HepG2 (cell line): Measurements from ENCODE around the gene EGFR. TPM values are rescaled to one million over a fixed set of nuclear protein-coding genes. Genes with fewer than 3 reads are reported as not detected.
A peak's percentile ranks its signal among the peaks of the same experiment; 100 is the strongest.

Experiments used
- ARNT ChIP-seq: fragments of 450-650 bp; IDR thresholded peaks from 2 replicates; pipeline ENCODE4 v1.6.1; 2017
- ETS1 ChIP-seq: sonication (generic); formaldehyde crosslinking; IDR thresholded peaks from 2 replicates; pipeline ENCODE4 v1.4.0; 2020; ENCODE audit warnings: missing genetic modification reagents
- FOXC1 ChIP-seq: sonication (generic); formaldehyde crosslinking; IDR thresholded peaks from 2 replicates; pipeline ENCODE4 v1.8.0; 2022; ENCODE audit warnings: mild to moderate bottlenecking, missing genetic modification reagents, borderline replicate concordance
- FUBP1 ChIP-seq: sonication (generic); formaldehyde crosslinking; IDR thresholded peaks from 2 replicates; pipeline ENCODE4 v1.5.1; 2020; ENCODE audit warnings: missing genetic modification reagents, mild to moderate bottlenecking, borderline replicate concordance
- GZF1 ChIP-seq: sonication (generic); formaldehyde crosslinking; IDR thresholded peaks from 2 replicates; pipeline ENCODE4 v1.5.1; 2020; ENCODE audit warnings: mild to moderate bottlenecking, missing genetic modification reagents
- JDP2 ChIP-seq: sonication (generic); formaldehyde crosslinking; IDR thresholded peaks from 2 replicates; pipeline ENCODE4 v1.8.1; 2022; ENCODE audit warnings: missing genetic modification reagents, borderline replicate concordance
- KDM1A ChIP-seq: IDR thresholded peaks from 2 replicates; pipeline ENCODE4 v1.6.1; 2016; ENCODE audit warnings: missing compliant biosample characterization
- KLF16 ChIP-seq, 2 experiments: sonication (generic) in 1 of 2; formaldehyde crosslinking in 1 of 2; IDR thresholded peaks; 2 replicates each; pipeline versions ENCODE4 v1.6.1 to v1.8.0; 2016 to 2023; ENCODE audit warnings: missing genetic modification reagents in 2 of 2, missing compliant biosample characterization in 1 of 2
- KMT2A ChIP-seq: sonication (generic); formaldehyde crosslinking; IDR thresholded peaks from 2 replicates; pipeline ENCODE4 v1.4.0; 2020; ENCODE audit warnings: missing genetic modification reagents
- LRRFIP1 ChIP-seq: sonication (generic); formaldehyde crosslinking; conservative IDR thresholded peaks from 2 replicates; pipeline ENCODE4 v1.4.0; 2020; ENCODE audit warnings: missing genetic modification reagents
- MXD3 ChIP-seq: IDR thresholded peaks from 2 replicates; pipeline ENCODE4 v1.6.1; 2016; ENCODE audit warnings: mild to moderate bottlenecking, missing biosample characterization, missing genetic modification reagents
- NFAT5 ChIP-seq: sonication (generic); formaldehyde crosslinking; IDR thresholded peaks from 2 replicates; pipeline ENCODE4 v1.4.0; 2020; ENCODE audit warnings: missing genetic modification reagents
- PPARG ChIP-seq: conservative IDR thresholded peaks from 2 replicates; pipeline ENCODE4 v1.6.1; 2016; ENCODE audit warnings: missing biosample characterization, missing genetic modification reagents
- ZNF292 ChIP-seq: sonication (generic); formaldehyde crosslinking; IDR thresholded peaks from 2 replicates; pipeline ENCODE4 v1.8.1; 2022; ENCODE audit warnings: mild to moderate bottlenecking, low read depth, missing genetic modification reagents, borderline replicate concordance
- ZNF781 ChIP-seq: sonication (generic); formaldehyde crosslinking; IDR thresholded peaks from 2 replicates; pipeline ENCODE4 v1.5.1; 2020; ENCODE audit warnings: borderline replicate concordance, mild to moderate bottlenecking, missing genetic modification reagents; ENCODE audit errors: not compliant biosample characterization
- polyA plus RNA-seq, 8 experiments: library from polyadenylated mRNA; depleted of rRNA in 3 of 8; stranded (reverse) in 7 of 8; unstranded in 1 of 8; fragments of >200 nt; fragmentation: Illumina TruSeq in 4 of 8; extraction: Trizol in 4 of 8; gene quantifications; 2 replicates each; pipeline versions ENCODE4 v1.2.1 to v1.2.3, GENCODE V29; 2011 to 2016; ENCODE audit warnings: low read depth in 4 of 8, missing spikeins in 1 of 8, mixed read lengths in 1 of 8; ENCODE audit not compliant: insufficient read depth in 1 of 8
- total RNA-seq, 5 experiments: library from RNA; depleted of rRNA; stranded (reverse); fragments of >200 nt; fragmentation: Illumina TruSeq; extraction: Trizol; gene quantifications; 2 replicates each; pipeline ENCODE4 v1.2.3, GENCODE V29; 2016; ENCODE audit warnings: low read depth in 1 of 5

EGFR gene
- total and polyA plus RNA-seq, 2 of the 13 experiments (the other 11 are each of a cell fraction or from before 2014, with no cell fraction given) = 7.0 to 10.0 TPM

GRCh38 chr7:55133630-55134358, 115.0 kb downstream of the EGFR start (continued):
- TF ChIP-seq NFAT5 (CRISPR knock-in tag) (no peak), LRRFIP1 (CRISPR knock-in tag) (no peak), ZNF292 (CRISPR knock-in tag) (peak; percentile 54), FUBP1 (CRISPR knock-in tag) (no peak), KLF16 (CRISPR knock-in tag; IDR thresholded peaks at IDR 0.05) (no peak), KDM1A (CRISPR knock-in tag) (no peak), PPARG (no peak), MXD3 (CRISPR knock-in tag) (0 out of 2 replicates have a peak, but pooled peaks have one; percentile 20), ZNF781 (CRISPR knock-in tag) (no peak), FOXC1 (CRISPR knock-in tag) (no peak), ARNT (no peak), KMT2A (CRISPR knock-in tag) (0 out of 2 replicates have a peak, but pooled peaks have one; percentile 28), GZF1 (0 out of 2 replicates have a peak, but pooled peaks have one; percentile 29), ETS1 (CRISPR knock-in tag) (no peak), JDP2 (no peak)
